HEK293 (cell line): ENCODE data around the gene STRN4.
A peak's percentile ranks its signal among the peaks of the same experiment; 100 is the strongest.

Source experiments
- CTCF ChIP-seq: fragments of 450-650 bp; formaldehyde crosslinking; IDR thresholded peaks from 2 replicates; pipeline ENCODE4 v1.5.1; 2016; ENCODE audit warnings: missing biosample characterization, missing genetic modification characterization
- HOXD13 ChIP-seq: sonication (generic); formaldehyde crosslinking; IDR thresholded peaks from 2 replicates; pipeline ENCODE4 v1.8.0; 2022; ENCODE audit warnings: missing genetic modification reagents, borderline replicate concordance
- PATZ1 ChIP-seq: fragments of 450-650 bp; formaldehyde crosslinking; IDR thresholded peaks from 2 replicates; pipeline ENCODE4 v1.5.1; 2016; ENCODE audit warnings: missing biosample characterization, missing genetic modification characterization
- ZFHX2 ChIP-seq: fragments of 450-650 bp; formaldehyde crosslinking; conservative IDR thresholded peaks from 2 replicates; pipeline ENCODE4 v1.5.1; 2016; ENCODE audit warnings: missing biosample characterization, missing genetic modification characterization
- ZNF114 ChIP-seq: fragments of 450-650 bp; formaldehyde crosslinking; IDR thresholded peaks from 2 replicates; pipeline ENCODE4 v1.5.0; 2017; ENCODE audit warnings: missing biosample characterization, missing genetic modification characterization
- ZNF175 ChIP-seq: fragments of 450-650 bp; formaldehyde crosslinking; IDR thresholded peaks from 2 replicates; pipeline ENCODE4 v1.5.1; 2016; ENCODE audit warnings: missing biosample characterization, missing genetic modification characterization
- ZNF416 ChIP-seq: fragments of 450-650 bp; formaldehyde crosslinking; IDR thresholded peaks from 2 replicates; pipeline ENCODE4 v1.5.1; 2016; ENCODE audit warnings: missing biosample characterization, missing genetic modification characterization
- ZNF639 ChIP-seq: fragments of 450-650 bp; formaldehyde crosslinking; IDR thresholded peaks from 2 replicates; pipeline ENCODE4 v1.5.1; 2016; ENCODE audit warnings: missing biosample characterization, missing genetic modification characterization
- ZNF76 ChIP-seq: fragments of 450-650 bp; formaldehyde crosslinking; IDR thresholded peaks from 2 replicates; pipeline ENCODE4; 2016; ENCODE audit warnings: low read depth, missing biosample characterization, missing genetic modification characterization, borderline replicate concordance

- TF ChIP-seq CTCF (tag by site-specific recombination) (no peak), ZFHX2 (peak; percentile 77), ZNF76 (tag by site-specific recombination) (no peak), ZNF175 (tag by site-specific recombination) (no peak), ZNF114 (tag by site-specific recombination) (no peak), PATZ1 (tag by site-specific recombination) (peak; percentile 18; the same call in 1 of the 2 replicates), ZNF639 (no peak), HOXD13 (CRISPR knock-in tag) (no peak), ZNF416 (tag by site-specific recombination) (no peak)
Measured at GRCh38 chr19:46776927-46777911, 31.0 kb upstream of the STRN4 start.
